Esophagus squamous epithelium (tissue), 4 donors: Measurements from ENCODE around the gene WASHC4.

Experiments used
- CTCF ChIP-seq, 6 experiments: fragments of 450-650 bp in 4 of 6; fragments of 200-600 bp in 2 of 6; sonication (generic) in 2 of 6; IDR thresholded peaks; one replicate each; pipeline ENCODE4 v1.5.1; 2016 to 2019; ENCODE audit warnings: antibody characterized with exemption in 6 of 6, mild to moderate bottlenecking in 4 of 6, moderate library complexity in 4 of 6
- POLR2A ChIP-seq, 4 donors: fragments of 450-650 bp; IDR thresholded peaks; one replicate each; pipeline ENCODE4 v1.6.1; 2017; ENCODE audit warnings: antibody characterized with exemption in 4 of 4, mild to moderate bottlenecking in 4 of 4, moderate library complexity in 3 of 4

GRCh38 chr12:105212438-105212837, 104.9 kb downstream of the WASHC4 start:
- TF ChIP-seq CTCF (IDR thresholded peaks at IDR 0.05) (no peak), POLR2A (IDR thresholded peaks at IDR 0.05) (no peak)
